ENCODE measurements around the gene VAMP1. TPM values are rescaled to one million over a fixed set of nuclear protein-coding genes. Genes with fewer than 3 reads are reported as not detected.

Gene VAMP1
- total and polyA plus RNA-seq, 2 of the 8 experiments (the other 6 are each of a cell fraction or from before 2014, with no cell fraction given) = 10.8 to 23.1 TPM

- TF ChIP-seq HDAC2 (IDR thresholded peaks at IDR 0.05; ENCODE audit: borderline replicate concordance in 1 of 2, low read depth in 2 of 2, low read length in 2 of 2) (peak; percentile 83 to 96; a peak in 3 of 4 replicates), USF2 (IDR thresholded peaks at IDR 0.05; ENCODE audit: low read length) (no peak), TBP (IDR thresholded peaks at IDR 0.05; ENCODE audit: low read depth, low read length) (no peak; the same call in 1 of the 2 replicates), CBX5 (IDR thresholded peaks at IDR 0.05; ENCODE audit: low read depth, low read length) (no peak), BACH1 (IDR thresholded peaks at IDR 0.05; ENCODE audit: low read length) (peak; percentile 85), SP1 (IDR thresholded peaks at IDR 0.05; ENCODE audit: low read depth, low read length) (peak; percentile 82; the same call in 1 of the 2 replicates), MAFK (IDR thresholded peaks at IDR 0.05; ENCODE audit: low read depth, low read length) (no peak), NANOG (IDR thresholded peaks at IDR 0.05; ENCODE audit: insufficient read depth, low read depth, low read length, poor library complexity, severe bottlenecking) (no peak), GTF2F1 (IDR thresholded peaks at IDR 0.05; ENCODE audit: borderline replicate concordance, low read depth, low read length) (no peak), RXRA (IDR thresholded peaks at IDR 0.05; ENCODE audit: insufficient read depth, low read depth, low read length) (no peak), POLR2AphosphoS5 (IDR thresholded peaks at IDR 0.05; ENCODE audit: low read depth, low read length) (peak; percentile 79), SP4 (IDR thresholded peaks at IDR 0.05; ENCODE audit: low read length) (no peak; the same call in 1 of the 2 replicates), CHD2 (IDR thresholded peaks at IDR 0.05; ENCODE audit: low read length) (peak; percentile 24; the same call in 1 of the 2 replicates), JUND (IDR thresholded peaks at IDR 0.05; ENCODE audit: low read length) (no peak), SAP30 (IDR thresholded peaks at IDR 0.05; ENCODE audit: insufficient read depth, insufficient replicate concordance, low read length) (peak; percentile 34), POU5F1 (IDR thresholded peaks at IDR 0.05; ENCODE audit: low read depth, low read length) (no peak), FOSL1 (IDR thresholded peaks at IDR 0.05; ENCODE audit: insufficient read depth, low read depth, low read length) (no peak), CBX8 (IDR thresholded peaks at IDR 0.05; ENCODE audit: borderline replicate concordance, low read depth, low read length) (no peak), JUN (IDR thresholded peaks at IDR 0.05; ENCODE audit: low read depth, low read length) (no peak), KDM4A (IDR thresholded peaks at IDR 0.05; ENCODE audit: low read depth, low read length, severe bottlenecking) (peak; percentile 48), GABPA (IDR thresholded peaks at IDR 0.05; ENCODE audit: borderline replicate concordance, insufficient read depth, low read length) (no peak), CTBP2 (IDR thresholded peaks at IDR 0.05; ENCODE audit: borderline replicate concordance, insufficient read depth, insufficient read length, low read length) (no peak), BRCA1 (IDR thresholded peaks at IDR 0.05; ENCODE audit: low read depth, low read length) (no peak)
These were observed 23.2 kb upstream of the VAMP1 start, which contains the start of gene NCAPD2 (continued) for GRCh38 chr12:6493497-6494257.

All from H1 (cell line).